NCI-H2107 treated with DMSO at 0.1 percent for 48 hours (cell line): ENCODE results near the gene OAS2.

Experiments
- DNase-seq: peaks from one replicate; lab custom pipeline; 2025; ENCODE audit not compliant: unreplicated experiment; lab: John Stamatoyannopoulos, UW

Gene OAS2

DNA sequence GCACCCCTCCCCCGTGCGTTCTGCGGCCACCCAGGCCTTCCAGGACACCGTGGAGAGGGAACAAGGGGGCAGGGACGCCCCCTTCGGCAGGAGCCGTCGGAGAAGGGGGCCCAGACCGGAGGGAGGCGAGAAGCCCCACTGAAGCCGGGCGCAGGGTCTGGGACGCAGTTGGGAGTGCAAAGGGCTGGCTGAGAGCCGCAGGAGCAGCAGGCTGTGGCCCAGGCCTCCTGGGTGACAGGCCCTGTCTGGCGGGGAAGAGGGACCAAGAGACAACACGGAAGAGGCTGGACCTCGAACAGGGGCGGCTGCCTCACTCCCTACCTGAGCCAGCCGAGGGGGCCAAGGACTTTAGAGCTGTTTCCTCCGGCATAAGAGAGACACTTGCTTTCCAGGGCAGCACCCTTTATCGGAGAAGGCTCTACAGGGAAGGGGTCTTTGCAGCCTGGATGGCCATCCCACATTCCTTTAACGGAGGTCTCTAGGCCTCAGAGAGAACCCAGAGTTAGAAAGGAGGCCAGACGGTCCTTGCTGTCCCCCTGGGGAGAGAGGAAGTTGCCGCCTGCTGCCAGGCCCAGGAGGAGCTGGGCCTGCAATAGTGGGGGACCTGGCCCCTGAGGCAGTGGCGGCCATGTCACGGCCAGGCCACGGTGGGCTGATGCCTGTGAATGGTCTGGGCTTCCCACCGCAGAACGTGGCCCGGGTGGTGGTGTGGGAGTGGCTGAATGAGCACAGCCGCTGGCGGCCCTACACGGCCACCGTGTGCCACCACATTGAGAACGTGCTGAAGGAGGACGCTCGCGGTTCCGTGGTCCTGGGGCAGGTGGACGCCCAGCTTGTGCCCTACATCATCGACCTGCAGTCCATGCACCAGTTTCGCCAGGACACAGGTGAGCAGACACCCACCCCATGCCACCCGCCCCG, 79.5 kb downstream of the OAS2 start:
- DNase-seq = no peak

DNA sequence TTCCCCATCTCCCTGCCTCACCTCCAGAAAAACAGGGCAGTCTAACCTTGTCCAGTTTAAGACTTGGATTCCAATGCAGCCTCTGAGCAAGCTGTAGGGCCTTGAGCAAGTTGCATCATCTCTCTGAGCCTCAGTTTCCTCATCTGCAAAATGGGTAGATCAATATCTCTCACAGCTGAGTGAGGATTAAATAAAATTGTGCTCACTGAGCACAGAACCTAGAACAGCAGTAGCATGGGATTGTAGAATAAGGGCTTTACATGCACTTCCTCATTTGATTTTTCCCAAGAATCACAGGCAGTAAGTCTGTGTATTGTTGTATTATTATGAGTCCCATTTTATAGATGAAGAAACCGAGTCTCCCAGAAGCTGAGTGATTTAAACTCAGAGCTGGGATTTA, 80.2 kb downstream of the OAS2 start:
- no peak for DNase-seq

DNA sequence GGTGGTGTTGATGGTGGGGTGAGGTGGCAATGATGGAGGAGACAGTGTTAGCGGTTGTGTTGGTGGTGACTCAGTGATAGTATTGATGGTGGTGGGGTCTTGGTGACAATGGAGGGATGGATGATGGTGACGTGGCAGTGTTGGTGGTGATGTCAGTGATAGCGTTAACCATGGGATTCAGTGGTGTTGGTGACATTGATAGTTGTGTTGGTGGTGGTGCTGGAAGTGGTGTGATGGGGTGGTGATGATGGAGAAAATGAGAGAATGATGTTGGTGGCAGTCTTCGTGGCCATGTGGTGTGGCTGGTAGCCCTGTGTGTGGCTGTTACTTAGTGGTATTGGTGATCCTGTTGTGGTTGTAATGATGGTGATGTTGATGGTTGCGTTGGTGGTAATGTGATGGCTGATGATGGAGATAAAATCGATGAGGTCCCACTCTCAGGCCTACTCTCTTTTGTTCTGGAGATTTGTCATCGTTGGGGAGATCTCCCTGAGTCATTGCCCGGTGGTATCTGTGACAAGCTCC, 80.8 kb downstream of the OAS2 start:
- no peak for DNase-seq

DNA sequence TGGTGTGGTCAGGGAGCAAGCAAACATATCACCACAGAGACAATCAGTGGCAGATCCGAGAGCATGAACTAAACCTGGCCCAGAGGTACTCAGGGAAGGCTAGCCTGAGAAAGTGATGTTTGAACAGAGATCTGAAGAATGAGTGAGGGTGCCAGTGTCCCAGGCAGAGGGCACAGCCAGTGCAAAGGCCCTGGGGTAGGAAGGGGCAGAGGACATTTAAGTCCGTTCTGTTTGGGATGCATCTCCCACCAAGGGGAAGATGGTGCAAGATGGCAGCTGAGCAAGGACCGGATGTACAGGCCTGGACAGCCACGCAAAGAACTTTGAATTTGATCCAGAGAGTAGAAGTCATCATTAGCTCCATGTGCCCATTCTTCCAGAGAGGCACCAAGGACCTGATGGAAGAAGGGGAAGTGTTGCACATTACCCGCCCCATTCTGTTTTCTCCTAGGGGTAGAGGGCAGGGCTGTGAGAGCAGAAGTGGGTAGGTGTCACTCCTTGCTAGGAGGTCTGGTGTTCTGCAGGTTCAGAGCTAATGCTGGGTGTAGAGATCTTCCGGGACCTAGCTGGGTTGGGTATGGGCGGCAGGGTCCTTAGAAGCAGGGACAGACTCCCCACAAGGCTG, 82.1 kb downstream of the OAS2 start:
- no peak for DNase-seq

DNA sequence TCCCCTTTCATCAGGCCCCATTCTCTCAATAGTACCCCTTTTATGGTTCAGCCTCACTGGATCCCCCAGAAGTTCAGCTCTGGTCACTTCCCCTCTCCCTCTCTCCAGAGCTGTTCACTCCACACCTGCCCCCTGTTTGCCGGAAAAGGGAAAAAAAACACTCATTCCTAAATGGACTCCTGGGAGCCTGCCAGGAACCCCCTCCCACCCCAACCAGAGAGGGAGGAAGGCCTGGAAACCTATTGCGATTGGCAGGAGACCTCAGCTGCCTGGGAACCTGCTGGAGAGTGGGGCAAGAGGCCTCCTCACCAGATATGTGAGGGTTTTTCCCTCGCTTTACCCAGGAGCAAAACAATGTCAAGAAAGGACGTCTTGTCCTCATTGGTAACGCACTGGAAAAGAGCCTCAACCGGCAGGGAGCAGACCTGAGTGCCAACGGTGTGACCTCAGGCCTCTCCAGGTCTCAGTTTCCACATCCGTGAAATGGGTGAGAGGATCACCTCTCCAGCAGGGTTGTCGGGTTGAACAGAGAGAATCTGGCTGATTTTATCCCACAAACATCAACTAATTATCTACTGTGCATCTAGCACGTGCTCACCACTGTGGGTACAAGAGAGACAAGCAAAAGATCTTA, 82.9 kb downstream of the OAS2 start:
- no peak for DNase-seq
